ENCODE results near the gene DNAJC7.
A peak's percentile ranks its signal among the peaks of the same experiment; 100 is the strongest.
"Not testable (repeated sequence)": the region's sequence is repeated elsewhere in the genome, so short reads cannot be mapped to it uniquely, and the experiment has no call there.

DNAJC7 gene

GRCh38 chr17:41957031-41957868 lies 60.0 kb downstream of the DNAJC7 start:
- no peak for DNase-seq (ENCODE audit: low spot score)

GRCh38 chr17:41956522-41956921 lies 60.7 kb downstream of the DNAJC7 start:
- DNase-seq (ENCODE audit: low spot score) = no peak

- DNase-seq (ENCODE audit: low spot score) = no peak
These were observed 68.3 kb downstream of the DNAJC7 start for GRCh38 chr17:41948762-41949460.

GRCh38 chr17:41944943-41945342 lies 72.3 kb downstream of the DNAJC7 start:
- no peak for DNase-seq (ENCODE audit: low spot score)

- no peak for DNase-seq (ENCODE audit: low spot score)
These were observed 73.7 kb downstream of the DNAJC7 start for GRCh38 chr17:41943492-41943891.

GRCh38 chr17:41942626-41943373 lies 74.4 kb downstream of the DNAJC7 start:
- no peak for DNase-seq (ENCODE audit: low spot score)

- DNase-seq (ENCODE audit: low spot score) = no peak
These were observed 76.1 kb downstream of the DNAJC7 start for GRCh38 chr17:41941168-41941567.

GRCh38 chr17:41939693-41940090 lies 77.5 kb downstream of the DNAJC7 start:
- DNase-seq (ENCODE audit: low spot score) = no peak

- DNase-seq (ENCODE audit: low spot score) = no peak
These were observed 78.1 kb downstream of the DNAJC7 start for GRCh38 chr17:41939044-41939692.

- DNase-seq (ENCODE audit: low spot score) = no peak
These were observed 79.0 kb downstream of the DNAJC7 start for GRCh38 chr17:41937970-41938954.

GRCh38 chr17:41935641-41936040 lies 81.6 kb downstream of the DNAJC7 start:
- no peak for DNase-seq (ENCODE audit: low spot score)

- peak; percentile 50 for DNase-seq (ENCODE audit: low spot score)
These were observed 84.3 kb downstream of the DNAJC7 start for GRCh38 chr17:41932816-41933389.

- not testable (repeated sequence) for DNase-seq (ENCODE audit: low spot score)
These were observed 85.5 kb downstream of the DNAJC7 start for GRCh38 chr17:41931715-41932114.

- not testable (repeated sequence) for DNase-seq (ENCODE audit: low spot score)
These were observed 86.4 kb downstream of the DNAJC7 start for GRCh38 chr17:41930833-41931156.

GRCh38 chr17:41930009-41930832 lies 87.0 kb downstream of the DNAJC7 start, which contains the start of gene ODAD4:
ODAD4 (plus strand) TSS chr17:41930617; CDS start chr17:41930724, 107 bp downstream.
- DNase-seq (ENCODE audit: low spot score) = peak; percentile 94

- no peak for DNase-seq (ENCODE audit: low spot score)
These were observed 88.5 kb downstream of the DNAJC7 start for GRCh38 chr17:41928693-41929251.

Measured in pons (tissue), 1 donor.